RCC 7860 (cell line): ENCODE data around the gene PTPRN2.
"Not testable (repeated sequence)": the region's sequence is repeated elsewhere in the genome, so short reads cannot be mapped to it uniquely, and the experiment has no call there.

ENCODE experiments used
- DNase-seq: peaks from one replicate; pipeline ENCODE4 v3.0.0-alpha.2; 2015; ENCODE audit warnings: low spot score
- FAIRE-seq: peaks from 2 replicates; lab custom pipeline; 2012; peaks lifted over from hg19 to GRCh38; lab: Jason Lieb, UNC

Gene PTPRN2

GRCh38 chr7:158587162-158588084 lies at the start of gene PTPRN2:
TSS of gene PTPRN2 (minus strand) at chr7:158587823.
- DNase-seq (no peak), FAIRE-seq (no peak)

- DNase-seq (no peak), FAIRE-seq (no peak)
Measured at GRCh38 chr7:158633055-158633956, 45.7 kb upstream of the PTPRN2 start.

- FAIRE-seq (no peak), DNase-seq (no peak)
Measured at GRCh38 chr7:158631574-158632195, 44.1 kb upstream of the PTPRN2 start.

GRCh38 chr7:158626289-158626688 lies 38.7 kb upstream of the PTPRN2 start:
- not testable (repeated sequence) for DNase-seq, FAIRE-seq

GRCh38 chr7:158623241-158623640 lies 35.6 kb upstream of the PTPRN2 start:
- no peak for DNase-seq
- FAIRE-seq: no peak

- DNase-seq: no peak
- FAIRE-seq: peak; percentile 66
Measured at GRCh38 chr7:158620839-158621441, 33.3 kb upstream of the PTPRN2 start.

- FAIRE-seq (no peak), DNase-seq (no peak)
Measured at GRCh38 chr7:158620418-158620817, 32.8 kb upstream of the PTPRN2 start.

- FAIRE-seq: no peak
- DNase-seq: no peak
Measured at GRCh38 chr7:158618745-158619140, 31.1 kb upstream of the PTPRN2 start.

- DNase-seq: no peak
Measured at GRCh38 chr7:158617737-158618128, 30.1 kb upstream of the PTPRN2 start.

GRCh38 chr7:158616050-158616449 lies 28.4 kb upstream of the PTPRN2 start:
- no peak for DNase-seq
- FAIRE-seq: no peak

More at GRCh38 chr7:158617737-158618128, 30.1 kb upstream of the PTPRN2 start:
- FAIRE-seq: no peak

GRCh38 chr7:158614700-158615099 lies 27.1 kb upstream of the PTPRN2 start:
- FAIRE-seq: no peak
- no peak for DNase-seq

- no peak for DNase-seq
- FAIRE-seq: no peak
Measured at GRCh38 chr7:158613481-158613880, 25.9 kb upstream of the PTPRN2 start.

- DNase-seq (no peak), FAIRE-seq (no peak)
Measured at GRCh38 chr7:158612546-158612945, 24.9 kb upstream of the PTPRN2 start.

- FAIRE-seq: no peak
- DNase-seq: no peak
Measured at GRCh38 chr7:158611541-158611940, 23.9 kb upstream of the PTPRN2 start.

- DNase-seq: no peak
- no peak for FAIRE-seq
Measured at GRCh38 chr7:158609313-158609974, 21.8 kb upstream of the PTPRN2 start.

- no peak for FAIRE-seq
- no peak for DNase-seq
Measured at GRCh38 chr7:158607563-158607962, 19.9 kb upstream of the PTPRN2 start.

GRCh38 chr7:158606671-158607424 lies 19.2 kb upstream of the PTPRN2 start:
- FAIRE-seq: no peak
- DNase-seq: no peak

GRCh38 chr7:158606129-158606528 lies 18.5 kb upstream of the PTPRN2 start:
- DNase-seq: no peak

More at GRCh38 chr7:158606129-158606528, 18.5 kb upstream of the PTPRN2 start:
- no peak for FAIRE-seq
